ENCODE data around the gene ZNF532.

GRCh38 chr18:58828399-58829121 lies 36.1 kb upstream of the ZNF532 start:
- TF ChIP-seq CTCF (IDR thresholded peaks at IDR 0.05), result no peak
- no peak for TF ChIP-seq POLR2A (IDR thresholded peaks at IDR 0.05)
- TF ChIP-seq EP300 (IDR thresholded peaks at IDR 0.05), result no peak

Data from upper lobe of left lung (tissue), 4 donors.